HG02943 (cell line): Measurements from ENCODE around the gene COX4I2.
"Not testable (repeated sequence)": the region's sequence is repeated elsewhere in the genome, so short reads cannot be mapped to it uniquely, and the experiment has no call there.

Source experiments
- ATAC-seq: cut with Tn5 transposase; IDR thresholded peaks from one replicate; pipeline ENCODE4 v1.9.1; 2021; ENCODE audit warnings: mild to moderate bottlenecking, low read depth, moderate library complexity; ENCODE audit not compliant: unreplicated experiment

The COX4I2 gene

DNA sequence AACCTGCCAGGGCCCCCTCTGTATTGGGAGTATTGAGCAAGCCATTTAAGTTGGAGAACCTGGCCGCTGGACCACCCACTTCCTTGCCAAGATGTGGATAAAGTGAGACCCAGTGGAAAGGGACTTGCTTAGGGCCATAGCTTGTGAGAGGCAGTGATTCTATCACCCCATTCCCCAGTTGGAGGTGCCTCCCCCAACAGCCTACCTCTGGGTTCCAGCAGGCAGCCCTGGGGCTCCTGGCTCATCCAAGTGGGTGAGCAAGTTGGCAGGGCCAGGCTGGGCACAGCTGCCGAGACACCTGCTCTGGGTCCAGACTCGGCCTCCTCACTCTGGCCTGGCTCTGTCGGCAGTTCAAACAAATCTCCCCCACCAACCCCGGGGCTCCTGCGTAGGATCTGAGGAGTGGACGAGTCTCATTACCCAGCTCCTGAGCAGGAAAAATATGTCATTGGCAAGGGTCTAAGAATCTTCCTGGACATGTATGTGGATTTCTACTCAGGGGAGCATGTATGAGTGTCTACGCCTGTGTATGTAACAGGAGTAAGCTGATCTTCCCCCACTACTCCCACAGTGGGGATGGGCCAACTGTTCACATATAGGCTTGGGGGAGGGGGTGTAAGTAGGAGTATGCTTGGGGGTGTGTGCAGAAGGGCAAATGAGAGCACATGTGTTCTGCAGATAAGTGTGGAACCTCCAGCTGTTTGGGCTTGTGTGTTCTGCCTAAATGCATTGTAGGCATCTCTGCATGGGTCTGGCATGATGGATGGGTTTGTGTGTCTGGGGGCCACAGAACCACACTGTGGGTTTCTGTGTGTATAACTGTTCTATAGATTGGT is 30.7 kb upstream of the COX4I2 start:
- ATAC-seq: no peak

DNA sequence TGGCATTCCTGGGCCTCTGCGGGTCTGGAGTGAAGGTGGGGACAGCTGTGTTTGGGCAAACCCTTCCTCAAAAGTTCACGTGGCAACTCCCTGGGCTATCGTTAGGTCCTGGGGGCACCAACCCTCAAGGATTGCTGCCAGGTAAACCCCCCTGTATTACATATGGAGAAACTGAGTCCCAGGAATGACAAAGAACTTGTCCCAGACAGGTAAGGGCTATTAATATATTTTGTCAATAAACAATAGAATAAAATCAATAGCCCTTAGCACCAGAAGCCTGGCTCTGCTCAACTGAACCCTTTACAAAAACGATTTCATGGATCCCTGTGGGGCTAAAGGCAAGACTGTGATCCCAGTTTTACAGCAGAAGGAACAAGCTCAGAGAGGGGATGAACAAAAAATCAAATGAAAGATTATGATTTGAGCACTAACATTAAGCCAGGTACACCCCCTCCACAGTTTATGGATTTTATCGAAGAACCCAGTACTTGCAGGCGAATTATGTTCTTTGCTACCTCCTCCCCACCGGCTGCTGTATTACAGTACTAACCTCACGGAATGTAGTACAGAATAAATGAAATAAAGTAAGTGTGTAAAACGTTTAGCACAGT is 30.0 kb upstream of the COX4I2 start:
- no peak for ATAC-seq

DNA sequence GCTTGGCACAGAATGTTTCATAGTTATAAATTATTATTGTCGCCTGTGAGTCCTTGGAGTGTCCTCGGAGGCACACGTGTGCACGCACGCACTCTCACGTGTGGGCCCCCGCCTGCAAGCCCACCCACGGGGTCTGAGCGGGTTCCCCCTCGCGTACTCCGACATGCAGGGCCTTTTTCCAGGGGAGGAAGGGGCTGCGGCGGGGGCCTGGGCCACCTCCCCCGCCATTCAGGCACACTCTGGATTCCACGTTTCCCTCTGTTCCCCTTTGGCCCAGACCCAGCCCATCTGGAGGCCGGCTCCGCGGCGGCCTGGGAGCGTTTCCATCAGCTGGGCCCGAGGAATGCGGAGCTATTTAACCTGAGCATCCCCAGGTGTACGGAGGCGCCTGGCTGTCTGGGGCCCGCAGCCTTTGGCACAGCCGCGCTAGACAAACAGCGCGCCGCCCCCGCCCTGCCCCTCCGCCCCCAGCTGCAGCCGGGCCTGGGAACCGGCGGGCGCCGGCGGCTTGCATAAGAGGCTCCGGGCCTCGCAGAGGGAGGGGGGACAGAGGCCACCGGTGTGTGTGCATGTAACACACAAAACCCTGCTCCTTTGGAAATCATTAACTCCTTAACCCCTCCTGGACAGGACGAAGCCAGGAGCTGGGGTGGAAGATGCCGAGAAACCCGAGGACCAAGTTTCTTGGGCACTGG is 29.3 kb upstream of the COX4I2 start:
- no peak for ATAC-seq

DNA sequence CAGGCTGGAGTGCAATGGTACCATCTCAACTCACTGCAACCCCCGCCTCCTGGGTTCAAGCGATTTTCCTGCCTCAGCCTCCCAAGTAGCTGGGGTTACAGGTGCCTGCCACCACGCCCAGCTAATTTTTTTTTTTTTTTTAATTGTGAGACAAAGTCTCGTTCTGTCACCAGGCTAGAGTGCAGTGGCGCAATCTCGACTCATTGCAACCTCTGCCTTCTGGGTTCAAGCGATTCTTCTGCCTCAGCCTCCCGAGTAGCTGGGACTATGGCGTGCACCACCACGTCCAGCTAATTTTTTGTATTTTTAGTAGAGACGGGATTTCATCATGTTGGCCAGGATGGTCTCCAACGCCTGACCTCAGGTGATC is 25.5 kb upstream of the COX4I2 start:
- ATAC-seq: not testable (repeated sequence)

DNA sequence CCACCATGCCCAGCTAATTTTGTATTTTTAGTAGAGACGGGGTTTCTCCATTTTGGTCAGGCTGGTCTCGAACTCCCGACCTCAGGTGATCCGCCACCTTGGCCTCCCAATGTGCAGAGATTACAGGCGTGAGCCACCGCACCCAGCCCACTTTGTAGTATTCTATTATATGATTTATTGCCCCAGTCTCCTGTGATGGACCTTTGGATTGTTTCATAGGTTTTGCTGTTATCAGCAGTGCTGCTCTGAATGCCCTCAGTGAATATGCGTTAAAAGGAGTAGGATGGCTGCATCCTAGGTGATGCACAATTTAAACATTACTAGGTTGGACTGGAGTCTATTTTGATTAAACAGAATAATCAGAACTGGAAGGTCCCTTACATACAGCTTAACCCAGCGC is 22.3 kb upstream of the COX4I2 start:
- ATAC-seq: no peak

DNA sequence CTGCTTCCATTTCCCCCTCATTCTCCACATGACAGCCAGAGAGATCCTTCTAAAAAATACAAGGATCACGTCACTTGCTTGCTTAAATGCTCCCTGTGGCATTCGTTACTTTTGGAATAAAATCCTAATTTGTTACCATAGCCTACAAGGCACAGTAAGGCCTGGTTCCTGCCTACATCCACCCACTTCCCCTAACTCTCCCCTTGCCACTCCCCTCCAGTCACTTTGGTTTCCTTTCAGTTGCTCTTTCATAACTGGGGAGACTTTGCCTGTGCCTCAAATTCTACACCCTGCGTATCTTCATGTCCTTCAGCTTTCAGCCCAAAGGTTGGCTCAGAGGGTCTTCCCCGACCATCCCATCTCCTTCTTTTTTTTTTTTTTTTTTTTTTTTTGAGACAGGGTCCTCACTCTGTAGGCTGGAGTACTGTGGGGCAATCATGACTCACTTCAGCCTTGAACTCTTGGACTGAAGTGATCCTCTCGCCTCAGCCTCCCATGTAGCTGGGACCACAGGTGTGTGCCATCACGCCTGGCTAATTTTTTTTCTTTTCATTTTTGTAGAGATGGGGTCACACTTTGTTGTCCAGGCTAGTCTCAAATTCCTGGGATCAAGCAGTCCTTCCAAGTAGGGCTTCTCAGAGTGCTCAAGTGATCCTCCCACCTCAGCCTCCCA is 20.1 kb upstream of the COX4I2 start:
- ATAC-seq: no peak

DNA sequence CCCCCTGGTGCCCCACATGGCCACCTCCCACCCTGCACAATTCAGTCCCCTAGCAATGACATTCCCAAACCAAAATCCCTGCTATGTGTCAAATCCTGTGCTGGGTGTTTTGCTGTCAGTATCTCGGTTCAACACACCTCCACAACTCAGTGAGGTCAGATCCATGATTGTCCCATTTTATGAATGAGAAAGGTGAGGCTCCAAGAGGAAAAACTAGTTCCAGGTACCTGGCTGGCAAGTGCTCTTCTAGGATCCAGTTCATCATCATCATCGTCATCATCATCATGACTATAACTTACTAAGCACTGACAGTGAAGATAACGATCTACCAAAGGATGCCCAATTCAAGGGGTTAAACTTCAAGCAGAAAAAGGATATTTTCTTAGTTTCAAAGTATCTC is 17.5 kb upstream of the COX4I2 start:
- no peak for ATAC-seq

DNA sequence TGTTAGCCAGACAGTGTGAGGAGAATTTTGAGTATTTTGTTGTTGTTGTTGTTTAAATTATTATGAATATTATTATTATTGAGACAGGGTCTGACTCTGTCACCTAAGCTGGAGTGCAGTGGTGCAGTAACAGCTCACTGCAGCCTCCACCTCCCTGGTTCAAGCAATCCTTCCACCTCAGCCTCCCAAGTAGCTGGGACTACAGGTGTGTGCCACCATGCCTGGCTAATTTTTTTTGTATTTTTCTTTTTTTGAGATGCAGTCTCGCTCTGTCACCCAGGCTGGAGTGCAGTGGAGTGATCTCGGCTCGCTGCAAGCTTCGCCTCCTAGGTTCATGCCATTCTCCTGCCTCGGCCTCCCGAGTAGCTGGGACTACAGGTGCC is 14.6 kb upstream of the COX4I2 start:
- ATAC-seq: not testable (repeated sequence)

DNA sequence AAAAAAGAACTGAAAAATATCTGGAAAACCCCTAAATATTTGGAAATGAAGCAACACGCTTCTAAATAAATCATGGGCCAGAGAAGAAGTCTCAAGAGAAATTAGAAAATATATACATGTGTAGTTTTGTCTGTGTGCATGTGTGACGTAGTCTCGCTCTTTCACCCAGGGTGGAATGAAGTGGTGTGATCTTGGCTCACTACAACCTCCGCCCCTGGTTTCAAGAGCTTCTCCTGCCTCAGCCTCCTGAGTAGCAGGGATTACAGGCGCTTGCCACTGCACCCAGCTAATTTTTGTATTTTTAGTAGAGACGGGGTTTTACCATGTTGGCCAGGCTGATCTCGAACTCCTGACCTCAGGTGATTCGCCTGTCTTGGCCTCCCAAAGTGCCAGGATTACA is 11.2 kb upstream of the COX4I2 start:
- not testable (repeated sequence) for ATAC-seq

DNA sequence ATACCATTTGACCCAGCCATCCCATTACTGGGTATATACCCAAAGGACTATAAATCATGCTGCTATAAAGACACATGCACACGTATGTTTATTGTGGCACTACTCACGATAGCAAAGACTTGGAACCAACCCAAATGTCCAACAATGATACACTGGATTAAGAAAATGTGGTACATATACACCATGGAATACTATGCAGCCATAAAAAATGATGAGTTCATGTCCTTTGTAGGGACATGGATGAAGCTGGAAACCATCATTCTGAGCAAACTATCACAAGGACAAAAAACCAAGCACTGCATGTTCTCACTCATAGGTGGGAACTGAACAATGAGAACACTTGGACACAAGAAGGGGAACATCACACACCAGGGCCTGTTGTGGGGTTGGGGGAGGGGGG is 9.7 kb upstream of the COX4I2 start:
- not testable (repeated sequence) for ATAC-seq

DNA sequence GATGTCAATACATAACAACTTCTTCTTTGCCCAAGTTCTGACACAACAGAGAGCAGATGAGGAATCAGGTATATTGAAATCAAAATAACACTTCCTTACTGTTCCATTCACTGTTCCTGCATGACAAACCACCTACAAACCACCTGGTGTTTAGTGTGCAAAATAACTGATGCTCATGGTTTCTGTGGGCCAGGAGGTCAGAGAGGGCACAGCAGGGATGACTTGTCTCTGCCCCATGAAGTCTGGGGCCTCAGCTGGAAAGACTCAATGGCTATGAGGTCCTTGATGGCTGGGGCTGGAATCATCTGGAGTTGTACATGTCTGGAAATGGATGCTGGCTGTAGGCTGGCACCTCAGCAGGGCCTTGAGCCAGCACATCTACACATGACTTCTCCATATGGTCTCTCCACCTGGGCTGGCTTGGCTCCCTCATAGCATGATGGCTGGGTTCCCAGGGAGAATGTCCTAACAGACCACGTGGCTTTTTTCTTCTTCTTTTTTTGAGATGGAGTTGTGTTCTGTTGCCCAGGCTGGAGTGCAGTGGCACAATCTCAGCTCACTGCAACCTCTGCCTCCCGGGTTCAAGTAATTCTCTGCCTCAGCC is 7.4 kb upstream of the COX4I2 start:
- ATAC-seq: no peak

DNA sequence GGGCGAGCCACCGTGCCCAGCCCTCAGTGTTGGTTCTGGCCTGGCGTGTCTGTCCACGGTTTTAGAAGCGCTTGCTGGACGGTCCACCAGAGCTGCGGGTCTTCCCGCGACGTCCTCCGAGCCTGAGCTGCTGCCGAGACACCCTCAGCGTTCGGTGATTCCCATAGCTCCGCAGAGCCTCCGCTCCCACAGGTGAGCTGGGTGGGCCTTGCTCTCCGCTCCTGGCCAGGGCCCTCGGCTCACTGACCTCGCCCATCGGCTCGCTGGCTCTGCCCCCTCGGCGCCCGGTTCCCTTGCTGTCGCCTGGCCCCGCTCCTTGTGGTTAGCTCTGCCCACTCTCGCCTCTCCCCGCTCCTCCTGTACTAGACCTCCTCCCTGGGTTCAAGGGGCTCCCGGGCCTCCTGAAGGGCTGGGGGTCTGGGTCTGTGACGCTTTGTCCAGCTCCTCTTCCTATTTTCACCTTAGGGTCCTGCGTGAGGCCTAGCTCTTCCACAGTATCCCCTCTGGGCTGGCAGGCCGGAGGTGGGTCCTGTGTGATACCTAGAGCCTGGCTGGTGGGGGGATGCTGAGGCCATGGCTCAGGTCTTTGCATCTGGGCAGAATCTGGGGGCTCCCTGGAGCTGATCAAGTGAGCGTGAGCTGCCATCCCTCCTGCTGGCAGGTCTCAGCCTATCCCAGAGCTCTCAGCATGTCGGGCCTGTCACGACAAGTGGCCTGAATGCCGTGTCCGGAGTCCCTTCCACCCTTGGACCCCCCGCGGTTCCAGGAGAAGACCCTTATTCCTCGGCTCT is 5.0 kb upstream of the COX4I2 start:
- no peak for ATAC-seq

DNA sequence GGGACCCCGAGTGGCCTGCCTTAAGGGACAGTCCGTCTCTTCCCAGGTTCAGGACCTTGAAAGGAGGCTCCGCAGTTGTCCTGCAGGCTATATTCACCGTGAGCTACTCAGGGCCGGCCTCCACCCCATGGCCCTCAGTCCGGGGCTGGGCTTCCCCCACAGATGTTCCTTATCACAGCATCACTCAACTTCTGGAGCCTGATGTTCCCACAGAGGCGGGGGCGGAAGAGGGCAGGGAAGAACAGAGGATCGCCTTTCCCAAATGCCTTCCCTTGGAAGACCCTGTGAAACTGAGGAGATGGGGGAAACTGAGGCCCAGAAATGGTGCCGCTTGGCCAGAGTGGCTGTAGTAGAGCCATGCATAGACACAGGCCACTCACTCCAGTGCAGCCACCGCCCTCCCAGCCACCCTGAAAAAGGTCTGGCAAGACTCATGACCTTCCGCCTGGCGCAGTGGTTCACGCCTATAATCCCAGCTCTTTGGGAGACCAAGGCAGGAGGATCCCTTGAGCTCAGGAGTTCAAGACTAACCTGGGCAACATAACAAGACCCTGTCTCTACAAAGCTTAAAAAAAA is 4.3 kb upstream of the COX4I2 start:
- ATAC-seq: no peak

DNA sequence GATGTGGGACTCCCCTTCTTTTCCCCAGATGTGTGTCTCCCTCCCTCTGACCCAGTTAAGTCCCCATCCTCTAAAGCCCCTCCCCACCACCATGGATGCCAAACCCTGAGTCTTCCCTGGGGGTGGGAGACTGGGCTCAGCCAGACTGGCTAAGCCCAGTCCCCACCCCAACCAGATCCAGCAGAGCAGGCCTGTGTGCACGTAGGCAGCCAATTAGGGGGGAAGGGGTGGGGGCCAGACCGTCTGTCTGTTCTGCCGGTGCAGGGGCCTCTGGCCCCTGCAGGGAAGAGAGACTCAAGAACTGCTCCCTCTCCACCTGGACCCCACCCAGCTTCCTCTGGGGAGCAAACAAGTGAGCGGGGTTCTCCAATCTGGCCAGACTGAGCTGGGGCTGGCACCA is 605 bp downstream of the COX4I2 start:
- ATAC-seq: no peak

DNA sequence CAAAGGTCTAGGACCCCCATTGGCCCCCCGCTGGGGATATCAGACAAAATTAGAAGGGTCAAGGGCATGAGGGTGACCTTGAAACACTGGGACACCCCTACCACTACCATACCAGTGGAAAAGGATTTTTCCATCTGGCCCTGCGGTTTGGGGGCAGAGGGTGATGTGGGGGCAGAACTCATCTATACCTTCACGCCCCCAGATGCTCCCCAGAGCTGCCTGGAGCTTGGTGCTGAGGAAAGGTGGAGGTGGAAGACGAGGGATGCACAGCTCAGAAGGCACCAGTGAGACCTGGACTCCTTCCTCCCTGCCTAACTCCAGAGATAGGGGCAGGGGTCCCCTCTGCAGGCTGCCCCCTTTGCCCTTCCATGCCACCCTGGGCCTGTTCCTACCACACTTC is 1.1 kb downstream of the COX4I2 start:
- ATAC-seq: no peak

DNA sequence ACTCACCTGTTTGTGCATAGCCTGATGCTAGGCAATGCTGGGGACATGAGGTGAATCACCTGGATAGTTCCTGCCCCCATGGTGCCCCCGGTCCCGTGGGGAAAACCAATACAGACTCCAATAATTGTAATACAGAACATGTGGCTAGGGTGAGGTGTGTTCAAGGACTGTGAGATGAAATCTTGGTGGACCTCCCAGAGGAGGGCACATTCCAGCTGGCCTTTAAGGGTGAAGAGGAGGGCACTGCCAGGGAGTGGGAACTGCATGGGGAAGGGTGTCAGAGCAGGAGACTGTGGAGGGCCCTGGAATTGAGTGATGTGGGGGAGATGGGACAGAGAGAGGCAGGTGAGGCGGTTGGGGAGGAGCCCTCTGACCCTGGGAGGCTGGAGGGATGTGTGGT is 2.5 kb downstream of the COX4I2 start:
- ATAC-seq: no peak

DNA sequence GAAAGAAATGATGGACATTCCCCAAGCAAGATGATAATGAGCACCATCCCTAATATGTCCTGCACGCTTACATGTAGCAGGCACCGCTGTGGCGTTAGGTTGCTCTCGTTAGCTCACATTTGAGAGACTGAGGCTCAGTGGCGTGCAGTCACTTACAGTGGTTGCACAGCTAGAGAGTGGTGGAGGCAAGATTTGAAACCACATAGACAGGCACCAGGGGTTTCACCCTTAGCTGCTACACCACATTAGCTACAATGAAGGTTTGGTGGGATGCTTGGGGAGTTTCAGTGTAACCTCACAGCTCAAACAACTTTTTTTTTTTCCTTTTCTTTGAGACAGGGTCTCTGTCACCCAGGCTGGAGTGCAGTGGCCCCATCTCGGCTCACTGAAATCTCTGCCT is 3.7 kb downstream of the COX4I2 start:
- no peak for ATAC-seq

DNA sequence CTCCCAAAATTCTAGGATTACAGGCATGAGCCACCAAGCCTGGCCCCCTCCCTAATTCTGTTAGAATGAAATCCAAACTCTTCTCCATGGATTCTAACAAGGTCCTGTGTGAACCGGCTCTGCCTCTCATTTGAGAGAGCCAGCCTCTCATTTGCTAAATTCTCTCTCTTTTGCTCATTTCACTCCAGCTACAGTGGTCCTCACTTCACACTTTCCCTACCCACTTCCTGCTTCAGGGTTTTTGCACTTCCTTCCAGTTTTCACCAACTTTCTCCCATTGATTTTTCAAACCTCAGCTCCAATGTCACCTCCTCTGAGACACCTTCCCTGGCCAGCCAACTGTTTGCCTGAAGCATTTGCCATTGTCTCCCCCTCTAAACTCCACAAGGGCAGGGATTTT is 5.1 kb downstream of the COX4I2 start:
- no peak for ATAC-seq

DNA sequence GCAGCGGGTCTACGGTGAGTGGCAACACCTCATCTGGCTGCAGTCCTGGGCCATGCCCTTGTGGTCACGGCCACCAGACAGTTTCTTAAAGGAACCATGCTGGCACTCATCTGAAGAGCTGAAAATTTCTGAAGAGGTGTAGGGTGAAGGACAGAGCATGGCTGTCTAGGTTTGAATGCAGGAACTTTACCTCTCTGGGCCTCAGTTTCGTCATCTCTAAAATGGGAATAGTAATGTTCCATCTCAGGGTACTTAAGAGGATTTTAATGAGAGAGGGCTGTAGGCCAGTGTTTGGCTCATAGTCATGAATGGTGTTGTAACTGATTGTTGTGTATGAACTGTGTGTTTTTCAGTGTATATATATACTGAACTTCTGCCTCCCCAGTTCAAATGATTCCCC is 5.8 kb downstream of the COX4I2 start:
- ATAC-seq: no peak

DNA sequence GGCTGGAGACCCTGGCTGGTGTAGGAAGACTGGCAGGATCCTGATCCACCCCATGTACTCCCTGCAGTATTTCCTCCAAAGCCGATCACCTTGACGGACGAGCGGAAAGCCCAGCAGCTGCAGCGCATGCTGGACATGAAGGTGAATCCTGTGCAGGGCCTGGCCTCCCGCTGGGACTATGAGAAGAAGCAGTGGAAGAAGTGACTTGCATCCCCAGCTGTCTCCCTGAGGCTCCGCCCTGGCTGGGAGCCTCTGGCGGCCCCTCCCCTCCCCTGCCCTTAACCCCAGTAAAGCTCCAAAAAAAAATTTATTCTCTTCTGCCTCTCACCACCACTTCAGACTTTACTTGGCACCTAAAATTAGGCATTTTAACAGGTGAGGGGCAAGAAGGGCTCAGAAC is 7.0 kb downstream of the COX4I2 start:
- ATAC-seq: no peak
